Breast epithelium (tissue), 4 donors: ENCODE measurements around the gene WDR47. TPM values are rescaled to one million over a fixed set of nuclear protein-coding genes. Genes with fewer than 3 reads are reported as not detected.
"Not testable (repeated sequence)": the region's sequence is repeated elsewhere in the genome, so short reads cannot be mapped to it uniquely, and the experiment has no call there.

Source experiments
- DNase-seq, 2 donors: peaks; one replicate each; pipeline ENCODE4 v3.0.0-alpha.2; 2019; ENCODE audit warnings: low spot score in 2 of 2
- H3K27ac ChIP-seq, 2 donors: fragments of 200-600 bp; sonication (generic) in 1 of 2; one replicate each; pipeline ENCODE4 v1.5.1; 2016 to 2019; ENCODE audit warnings: mild to moderate bottlenecking in 1 of 2
- H3K27me3 ChIP-seq, 2 donors: fragments of 200-600 bp; sonication (generic) in 1 of 2; one replicate each; pipeline versions ENCODE4 v1.5.1 to v1.6.0; 2017 to 2019; ENCODE audit warnings: control low read depth in 1 of 2, mild to moderate bottlenecking in 1 of 2
- H3K36me3 ChIP-seq: fragments of 200-600 bp; one replicate; pipeline ENCODE4 v1.5.1; 2019
- H3K4me1 ChIP-seq, 2 donors: fragments of 200-600 bp; sonication (generic); one replicate each; pipeline ENCODE4 v1.5.1; 2016 to 2019; ENCODE audit warnings: control low read depth in 1 of 2
- H3K4me3 ChIP-seq, 3 donors: fragments of 200-600 bp; sonication (generic); 1 replicate in 2 of 3; 2 replicates in 1 of 3; pipeline ENCODE4 v1.5.1; 2016 to 2019; ENCODE audit warnings: mild to moderate bottlenecking in 3 of 3, moderate library complexity in 2 of 3
- H3K9me3 ChIP-seq, 2 donors: fragments of 200-600 bp; sonication (generic) in 1 of 2; one replicate each; pipeline ENCODE4 v1.5.1; 2016 to 2019; ENCODE audit warnings: control low read depth in 1 of 2
- POLR2A ChIP-seq: fragments of 450-650 bp; IDR thresholded peaks from one replicate; pipeline ENCODE4 v1.6.1; 2016; ENCODE audit warnings: antibody characterized with exemption, mild to moderate bottlenecking, moderate library complexity
- POLR2AphosphoS5 ChIP-seq, 3 donors: sonication (generic); formaldehyde crosslinking; IDR thresholded peaks; one replicate each; pipeline ENCODE4 v1.6.1; 2017; ENCODE audit warnings: antibody characterized with exemption in 3 of 3
- intact Hi-C: fragments of 100-400 bp; cut with DNase I; formaldehyde crosslinking; loops from one replicate; pipeline ENCODE4 v1.15.1; 2023; ENCODE audit warnings: low total_unique reads
- total RNA-seq, 3 donors: library from RNA; depleted of rRNA; stranded (reverse); fragments of >200 nt; gene quantifications; one replicate each; pipeline ENCODE4 v1.1.0, GENCODE V29; 2016
- TF ChIP-seq, protein P1 (sequence below), 3 donors: fragments of 450-650 bp; IDR thresholded peaks; one replicate each; pipeline ENCODE4 v1.5.1; 2016 to 2017; ENCODE audit warnings: antibody characterized with exemption in 3 of 3, mild to moderate bottlenecking in 3 of 3, moderate library complexity in 3 of 3

Gene WDR47
- total RNA-seq, 3 donors from 2014 or later = 12.3 to 16.8 (median 13.8) TPM

DNA sequence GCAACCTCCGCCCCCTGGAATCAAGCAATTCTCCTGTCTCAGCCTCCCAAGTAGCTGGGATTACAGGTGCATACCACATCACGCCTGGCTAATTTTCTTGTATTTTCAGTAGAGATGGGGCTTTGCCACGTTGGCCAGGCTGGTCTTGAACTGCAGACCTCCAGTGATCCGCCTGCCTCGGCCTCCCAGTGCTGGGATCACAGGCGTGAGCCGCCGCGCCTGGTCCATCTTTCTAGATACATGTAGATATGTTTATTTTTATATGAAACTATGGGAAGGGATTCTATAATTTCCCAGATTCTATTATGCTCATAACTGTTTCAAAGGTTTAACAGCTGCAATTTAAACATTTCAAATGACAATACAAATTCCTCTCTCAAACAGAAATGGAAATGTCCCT lies 105.7 kb downstream of the WDR47 start:
- intact Hi-C loops = no loop called here
- no peaks in the 10 kb centered on the region for H3K27me3 ChIP-seq
- TF ChIP-seq POLR2AphosphoS5 (IDR thresholded peaks at IDR 0.05) = no peak
- TF ChIP-seq, protein P1, sequence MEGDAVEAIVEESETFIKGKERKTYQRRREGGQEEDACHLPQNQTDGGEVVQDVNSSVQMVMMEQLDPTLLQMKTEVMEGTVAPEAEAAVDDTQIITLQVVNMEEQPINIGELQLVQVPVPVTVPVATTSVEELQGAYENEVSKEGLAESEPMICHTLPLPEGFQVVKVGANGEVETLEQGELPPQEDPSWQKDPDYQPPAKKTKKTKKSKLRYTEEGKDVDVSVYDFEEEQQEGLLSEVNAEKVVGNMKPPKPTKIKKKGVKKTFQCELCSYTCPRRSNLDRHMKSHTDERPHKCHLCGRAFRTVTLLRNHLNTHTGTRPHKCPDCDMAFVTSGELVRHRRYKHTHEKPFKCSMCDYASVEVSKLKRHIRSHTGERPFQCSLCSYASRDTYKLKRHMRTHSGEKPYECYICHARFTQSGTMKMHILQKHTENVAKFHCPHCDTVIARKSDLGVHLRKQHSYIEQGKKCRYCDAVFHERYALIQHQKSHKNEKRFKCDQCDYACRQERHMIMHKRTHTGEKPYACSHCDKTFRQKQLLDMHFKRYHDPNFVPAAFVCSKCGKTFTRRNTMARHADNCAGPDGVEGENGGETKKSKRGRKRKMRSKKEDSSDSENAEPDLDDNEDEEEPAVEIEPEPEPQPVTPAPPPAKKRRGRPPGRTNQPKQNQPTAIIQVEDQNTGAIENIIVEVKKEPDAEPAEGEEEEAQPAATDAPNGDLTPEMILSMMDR (IDR thresholded peaks at IDR 0.05) = no peak
- no peak for TF ChIP-seq POLR2A
- no peak for DNase-seq
- H3K36me3 ChIP-seq = peaks cover 20% of the 10 kb centered on the region
- no peaks in the 10 kb centered on the region for H3K4me1 ChIP-seq
- no peak overlapping the region for H3K27ac ChIP-seq
- no peaks in the 10 kb centered on the region for H3K9me3 ChIP-seq
- no peak overlapping the region for H3K4me3 ChIP-seq

GRCh38 chr1:108933944-108934343 lies 108.0 kb downstream of the WDR47 start:
- H3K27ac ChIP-seq = no peak overlapping the region
- intact Hi-C loops = no loop called here
- no peaks in the 10 kb centered on the region for H3K27me3 ChIP-seq
- no peaks in the 10 kb centered on the region for H3K4me1 ChIP-seq
- no peaks in the 10 kb centered on the region for H3K9me3 ChIP-seq
- H3K36me3 ChIP-seq = peaks cover 25% of the 10 kb centered on the region
- TF ChIP-seq POLR2AphosphoS5 (IDR thresholded peaks at IDR 0.05) = no peak
- TF ChIP-seq, protein P1 (IDR thresholded peaks at IDR 0.05) = no peak
- no peak for TF ChIP-seq POLR2A
- DNase-seq = no peak
- no peak overlapping the region for H3K4me3 ChIP-seq

GRCh38 chr1:108927565-108927964 lies 114.3 kb downstream of the WDR47 start:
- H3K4me3 ChIP-seq, DNase-seq, H3K4me1 ChIP-seq, H3K36me3 ChIP-seq, H3K27me3 ChIP-seq, H3K27ac ChIP-seq, H3K9me3 ChIP-seq, intact Hi-C loops: not testable (repeated sequence)

DNA sequence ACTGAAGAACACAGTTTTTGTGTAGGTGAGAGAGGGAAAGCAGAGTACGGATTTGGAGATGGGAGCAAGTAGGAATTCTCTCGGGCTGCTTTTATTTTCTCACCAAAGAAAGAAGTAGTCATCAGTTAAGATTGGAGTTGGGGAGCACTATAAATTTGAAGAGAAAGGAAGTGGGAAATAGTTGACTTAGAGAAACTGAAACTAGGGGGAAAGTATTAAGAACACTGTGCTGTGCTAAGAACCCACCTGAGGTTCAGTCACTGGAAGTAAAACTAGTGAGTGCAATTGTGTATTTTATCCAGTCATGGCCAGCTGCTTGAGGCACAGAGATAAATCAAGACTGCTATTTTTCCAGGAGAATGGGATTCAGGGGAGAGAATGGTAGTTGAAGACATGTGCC lies 116.0 kb downstream of the WDR47 start:
- H3K4me3 ChIP-seq = no peak overlapping the region
- TF ChIP-seq POLR2A = no peak
- TF ChIP-seq POLR2AphosphoS5 (IDR thresholded peaks at IDR 0.05) = no peak
- TF ChIP-seq, protein P1 (IDR thresholded peaks at IDR 0.05) = no peak
- H3K36me3 ChIP-seq = peaks cover 2% of the 10 kb centered on the region
- H3K4me1 ChIP-seq = no peaks in the 10 kb centered on the region
- no peaks in the 10 kb centered on the region for H3K9me3 ChIP-seq
- intact Hi-C loops = no loop called here
- H3K27me3 ChIP-seq = no peaks in the 10 kb centered on the region
- DNase-seq = no peak
- H3K27ac ChIP-seq = no peak overlapping the region

Other genes starting within 250 kb of the WDR47 start
- gene AKNAD1, start 185.0 kb downstream of the WDR47 start, total RNA-seq = 1 to 10 TPM; 2.3 to 4.1 (median 2.9) TPM
- 10 to 100 TPM; 11.5 to 25.9 (median 18.1) TPM for gene GPSM2, start 165.1 kb downstream of the WDR47 start, total RNA-seq
- 10 to 100 TPM; 29.5 to 31.8 (median 29.7) TPM for gene CLCC1, start 78.6 kb downstream of the WDR47 start, total RNA-seq
- 10 to 100 TPM; 23.1 to 36.4 (median 25.8) TPM for gene TAF13, start 33.9 kb upstream of the WDR47 start, total RNA-seq
- 10 to 100 TPM; 30.7 to 32.6 (median 32.4) TPM for gene TMEM167B, start 48.7 kb upstream of the WDR47 start, total RNA-seq
- 100 to 1,000 TPM in 2 of 3 donors, under 1 TPM in 1; 0.64 to 220 (median 202) TPM for gene ELAPOR1, start 72.0 kb upstream of the WDR47 start, total RNA-seq
- gene SARS1, start 171.8 kb upstream of the WDR47 start, total RNA-seq = 100 to 1,000 TPM; 146 to 172 (median 161) TPM
- 10 to 100 TPM in 2 of 3 donors, 1 to 10 TPM in 1; 1.3 to 19.5 (median 13.8) TPM for gene CELSR2, start 207.4 kb upstream of the WDR47 start, total RNA-seq
- gene PSRC1, start 241.0 kb upstream of the WDR47 start, total RNA-seq = 1 to 10 TPM; 4.2 to 5.9 (median 4.3) TPM